H1 (cell line): Measurements from ENCODE around the gene UFD1.

Source experiments
- CEBPB ChIP-seq: IDR thresholded peaks from 2 replicates; pipeline ENCODE4 v1.6.1; 2012; ENCODE audit warnings: low read depth, low read length
- CREB1 ChIP-seq: IDR thresholded peaks from 2 replicates; pipeline ENCODE4 v1.6.1; 2012; ENCODE audit warnings: inconsistent platforms
- EP300 ChIP-seq, 2 experiments: IDR thresholded peaks; 1 replicate in 1 of 2; 2 replicates in 1 of 2; pipeline ENCODE4 v1.6.1; 2011 to 2012; ENCODE audit warnings: low read depth in 2 of 2, low read length in 2 of 2, mild to moderate bottlenecking in 2 of 2, borderline replicate concordance in 1 of 2, inconsistent platforms in 1 of 2, moderate library complexity in 1 of 2
- EZH2 ChIP-seq: fragments of 200-600 bp; sonication (generic); IDR thresholded peaks from 2 replicates; pipeline ENCODE4 v1.7.1; 2012; ENCODE audit warnings: low read depth, mild to moderate bottlenecking, moderate library complexity, low read length, inconsistent platforms; ENCODE audit not compliant: severe bottlenecking
- GTF2F1 ChIP-seq: IDR thresholded peaks from 2 replicates; pipeline ENCODE4 v1.6.1; 2012; ENCODE audit warnings: low read depth, low read length, improper control_type of control experiment, borderline replicate concordance
- HDAC6 ChIP-seq: IDR thresholded peaks from one replicate; pipeline ENCODE4 v1.7.1; 2012; ENCODE audit warnings: low read depth, mild to moderate bottlenecking, inconsistent platforms, low read length, moderate library complexity
- POLR2A ChIP-seq, 2 experiments: IDR thresholded peaks; 1 replicate in 1 of 2; 2 replicates in 1 of 2; pipeline ENCODE4 v1.6.1; 2011; ENCODE audit warnings: low read depth in 2 of 2, low read length in 2 of 2, mild to moderate bottlenecking in 2 of 2; ENCODE audit errors: control extremely low read depth in 1 of 2
- RAD21 ChIP-seq, 2 experiments: IDR thresholded peaks in 1 of 2; conservative IDR thresholded peaks in 1 of 2; 2 replicates each; pipeline ENCODE4 v1.6.1; 2011; ENCODE audit warnings: low read depth in 2 of 2, low read length in 2 of 2, improper control_type of control experiment in 1 of 2, inconsistent platforms in 1 of 2, mild to moderate bottlenecking in 1 of 2, moderate library complexity in 1 of 2
- SIN3A ChIP-seq, 2 experiments: IDR thresholded peaks in 1 of 2; conservative IDR thresholded peaks in 1 of 2; 2 replicates each; pipeline ENCODE4 v1.6.1; 2011 to 2012; ENCODE audit warnings: low read length in 2 of 2, improper control_type of control experiment in 1 of 2, low read depth in 1 of 2, mild to moderate bottlenecking in 1 of 2
- SP4 ChIP-seq: IDR thresholded peaks from 2 replicates; pipeline ENCODE4 v1.6.1; 2012; ENCODE audit warnings: low read length, inconsistent platforms
- ZNF274 ChIP-seq: IDR thresholded peaks from 2 replicates; pipeline ENCODE4 v1.7.0; 2012; ENCODE audit warnings: low read length, borderline replicate concordance; ENCODE audit errors: extremely low read depth
- TF ChIP-seq, protein P1 (sequence below), 3 experiments: IDR thresholded peaks; 1 replicate in 2 of 3; 2 replicates in 1 of 3; pipeline versions ENCODE4 v1.5.1 to v1.6.1; 2011; ENCODE audit warnings: low read length in 3 of 3, mild to moderate bottlenecking in 3 of 3, inconsistent platforms in 2 of 3, low read depth in 1 of 3, moderate library complexity in 1 of 3; ENCODE audit not compliant: insufficient read depth in 1 of 3; ENCODE audit errors: control extremely low read depth in 1 of 3
- TF ChIP-seq, protein P2 (sequence below): IDR thresholded peaks from 2 replicates; pipeline ENCODE4 v1.6.1; 2011; ENCODE audit warnings: low read depth, mild to moderate bottlenecking, low read length; ENCODE audit not compliant: insufficient read depth
- TF ChIP-seq, protein P3 (sequence below): IDR thresholded peaks from 2 replicates; pipeline ENCODE4 v1.6.1; 2012; ENCODE audit warnings: inconsistent platforms

DNA sequence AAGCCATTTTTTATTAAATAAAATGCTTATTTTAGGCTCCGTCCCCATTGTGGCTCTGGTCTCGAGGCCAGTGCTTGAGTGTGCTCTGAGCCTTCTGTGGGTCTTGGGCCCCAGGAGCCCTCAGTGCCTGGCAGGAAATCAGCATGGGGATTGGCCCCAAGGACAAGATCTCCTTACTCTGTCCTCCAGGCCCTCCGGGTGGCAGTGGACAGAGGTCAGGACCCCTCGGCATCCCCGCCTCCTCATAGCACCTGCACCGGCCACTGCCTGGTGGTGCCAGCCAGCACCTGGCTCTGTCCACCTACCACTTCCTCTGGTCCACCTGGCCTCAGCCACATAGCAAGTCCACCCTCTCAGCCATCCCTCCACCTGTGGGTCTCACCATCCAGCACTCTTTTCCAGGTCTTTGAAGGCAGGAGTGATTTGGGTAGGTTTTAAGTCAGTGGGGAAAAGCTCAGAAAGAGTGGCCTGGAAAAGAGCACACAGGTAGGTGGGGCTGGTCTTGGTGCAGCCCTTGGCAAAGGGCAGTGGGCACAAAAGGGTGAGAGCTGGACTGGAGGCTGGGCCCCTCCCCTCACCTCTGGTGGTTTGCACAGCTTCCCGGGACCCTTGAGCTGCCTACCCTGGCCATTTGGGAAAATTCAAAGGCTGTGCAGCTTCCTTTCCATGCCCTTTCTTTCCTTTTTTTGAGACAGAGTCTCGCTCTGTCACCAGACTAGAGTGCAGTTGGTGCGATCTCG is 41.7 kb upstream of the UFD1 start:
- TF ChIP-seq POLR2A (IDR thresholded peaks at IDR 0.05; ENCODE audit: control extremely low read depth in 1 of 2, low read depth in 2 of 2, low read length in 2 of 2), result no peak
- TF ChIP-seq ZNF274, result no peak
- TF ChIP-seq, protein P1, sequence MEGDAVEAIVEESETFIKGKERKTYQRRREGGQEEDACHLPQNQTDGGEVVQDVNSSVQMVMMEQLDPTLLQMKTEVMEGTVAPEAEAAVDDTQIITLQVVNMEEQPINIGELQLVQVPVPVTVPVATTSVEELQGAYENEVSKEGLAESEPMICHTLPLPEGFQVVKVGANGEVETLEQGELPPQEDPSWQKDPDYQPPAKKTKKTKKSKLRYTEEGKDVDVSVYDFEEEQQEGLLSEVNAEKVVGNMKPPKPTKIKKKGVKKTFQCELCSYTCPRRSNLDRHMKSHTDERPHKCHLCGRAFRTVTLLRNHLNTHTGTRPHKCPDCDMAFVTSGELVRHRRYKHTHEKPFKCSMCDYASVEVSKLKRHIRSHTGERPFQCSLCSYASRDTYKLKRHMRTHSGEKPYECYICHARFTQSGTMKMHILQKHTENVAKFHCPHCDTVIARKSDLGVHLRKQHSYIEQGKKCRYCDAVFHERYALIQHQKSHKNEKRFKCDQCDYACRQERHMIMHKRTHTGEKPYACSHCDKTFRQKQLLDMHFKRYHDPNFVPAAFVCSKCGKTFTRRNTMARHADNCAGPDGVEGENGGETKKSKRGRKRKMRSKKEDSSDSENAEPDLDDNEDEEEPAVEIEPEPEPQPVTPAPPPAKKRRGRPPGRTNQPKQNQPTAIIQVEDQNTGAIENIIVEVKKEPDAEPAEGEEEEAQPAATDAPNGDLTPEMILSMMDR (IDR thresholded peaks at IDR 0.05; ENCODE audit: control extremely low read depth in 1 of 3, insufficient read depth in 1 of 3, low read depth in 1 of 3, low read length in 3 of 3), result no peak
- TF ChIP-seq GTF2F1, result no peak
- no peak for TF ChIP-seq SP4
- TF ChIP-seq EP300 (IDR thresholded peaks at IDR 0.05; ENCODE audit: borderline replicate concordance in 1 of 2, low read depth in 2 of 2, low read length in 2 of 2), result no peak
- no peak for TF ChIP-seq EZH2
- TF ChIP-seq CEBPB, result no peak
- TF ChIP-seq SIN3A (conservative IDR thresholded peaks at IDR 0.05 in 1 of 2, IDR thresholded peaks at IDR 0.05 in 1 of 2; ENCODE audit: low read depth in 1 of 2, low read length in 2 of 2), result no peak
- TF ChIP-seq RAD21 (IDR thresholded peaks at IDR 0.05 in 1 of 2, conservative IDR thresholded peaks at IDR 0.05 in 1 of 2; ENCODE audit: low read depth in 2 of 2, low read length in 2 of 2), result no peak
- no peak for TF ChIP-seq HDAC6
- TF ChIP-seq, protein P2, sequence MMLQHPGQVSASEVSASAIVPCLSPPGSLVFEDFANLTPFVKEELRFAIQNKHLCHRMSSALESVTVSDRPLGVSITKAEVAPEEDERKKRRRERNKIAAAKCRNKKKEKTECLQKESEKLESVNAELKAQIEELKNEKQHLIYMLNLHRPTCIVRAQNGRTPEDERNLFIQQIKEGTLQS, result no peak
- TF ChIP-seq CREB1, result no peak
- TF ChIP-seq, protein P3, sequence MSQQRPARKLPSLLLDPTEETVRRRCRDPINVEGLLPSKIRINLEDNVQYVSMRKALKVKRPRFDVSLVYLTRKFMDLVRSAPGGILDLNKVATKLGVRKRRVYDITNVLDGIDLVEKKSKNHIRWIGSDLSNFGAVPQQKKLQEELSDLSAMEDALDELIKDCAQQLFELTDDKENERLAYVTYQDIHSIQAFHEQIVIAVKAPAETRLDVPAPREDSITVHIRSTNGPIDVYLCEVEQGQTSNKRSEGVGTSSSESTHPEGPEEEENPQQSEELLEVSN, result no peak
